Subcutaneous adipose tissue (tissue), 4 donors: Measurements from ENCODE around the gene ACOX3. TPM values are rescaled to one million over a fixed set of nuclear protein-coding genes. Genes with fewer than 3 reads are reported as not detected.

Experiments
- CTCF ChIP-seq: fragments of 450-650 bp; IDR thresholded peaks from one replicate; pipeline ENCODE4 v1.5.1; 2016; ENCODE audit warnings: low read depth, mild to moderate bottlenecking, control low read depth, antibody characterized with exemption, moderate library complexity
- total RNA-seq, 4 donors: library from RNA; depleted of rRNA; stranded (reverse); fragments of >200 nt; gene quantifications; one replicate each; pipeline ENCODE4 v1.1.0, GENCODE V29; 2016

ACOX3 gene
- total RNA-seq, 4 donors from 2014 or later = 12.2 to 33.7 (median 17.3) TPM

DNA sequence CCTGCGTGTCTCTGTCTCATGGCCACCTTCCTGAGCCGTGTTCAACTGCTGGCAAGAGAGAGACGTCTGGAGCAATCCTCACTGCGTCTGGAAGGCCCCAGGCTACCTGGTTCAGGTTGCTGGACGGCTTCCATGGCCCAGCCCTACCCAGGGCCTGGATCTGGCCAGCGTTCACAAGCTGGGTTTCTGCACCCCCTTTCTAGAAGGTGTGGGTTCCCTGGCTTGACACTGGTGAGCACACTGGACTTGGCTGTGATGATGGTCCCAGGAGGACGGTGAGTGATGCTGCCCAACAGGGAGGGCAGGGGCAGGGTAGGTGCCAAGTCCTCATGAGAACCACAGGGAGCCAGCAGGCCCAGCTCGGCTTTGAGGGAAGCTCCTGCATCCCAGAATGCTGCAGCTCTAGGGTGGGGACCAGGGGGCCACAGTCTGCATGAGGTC is 107.6 kb downstream of the ACOX3 start:
- TF ChIP-seq CTCF = no peak

GRCh38 chr4:8332038-8332857 is 108.3 kb downstream of the ACOX3 start:
- no peak for TF ChIP-seq CTCF

GRCh38 chr4:8331575-8331955 is 109.0 kb downstream of the ACOX3 start:
- no peak for TF ChIP-seq CTCF

GRCh38 chr4:8330821-8331574 is 109.5 kb downstream of the ACOX3 start:
- TF ChIP-seq CTCF = no peak

- TF ChIP-seq CTCF = no peak
These were observed 110.4 kb downstream of the ACOX3 start for GRCh38 chr4:8329859-8330761.

- TF ChIP-seq CTCF = no peak
These were observed 111.0 kb downstream of the ACOX3 start for GRCh38 chr4:8329560-8329858.
